Esophagus squamous epithelium (tissue), 5 donors: ENCODE measurements around the gene ZCCHC17. TPM values are rescaled to one million over a fixed set of nuclear protein-coding genes. Genes with fewer than 3 reads are reported as not detected.

ENCODE experiments used
- DNase-seq: peaks from one replicate; lab custom pipeline; 2025; lab: John Stamatoyannopoulos, UW
- H3K27ac ChIP-seq, 4 donors: fragments of 200-600 bp; sonication (generic); one replicate each; pipeline ENCODE4 v1.5.1; 2016 to 2019; ENCODE audit warnings: mild to moderate bottlenecking in 1 of 4
- H3K27me3 ChIP-seq, 4 donors: fragments of 200-600 bp; sonication (generic); 1 replicate in 3 of 4; 2 replicates in 1 of 4; pipeline versions ENCODE4 v1.5.1 to v1.6.0; 2017 to 2021; ENCODE audit warnings: antibody characterized with exemption in 1 of 4
- H3K36me3 ChIP-seq, 3 donors: fragments of 200-600 bp; sonication (generic); one replicate each; pipeline ENCODE4 v1.5.1; 2016 to 2019
- H3K4me1 ChIP-seq, 3 donors: fragments of 200-600 bp; sonication (generic); one replicate each; pipeline ENCODE4 v1.5.1; 2017 to 2019
- H3K4me3 ChIP-seq, 4 donors: fragments of 200-600 bp; sonication (generic); 1 replicate in 3 of 4; 2 replicates in 1 of 4; pipeline ENCODE4 v1.5.1; 2016 to 2019; ENCODE audit warnings: mild to moderate bottlenecking in 2 of 4, moderate library complexity in 1 of 4
- H3K9me3 ChIP-seq, 3 donors: fragments of 200-600 bp; sonication (generic); one replicate each; pipeline ENCODE4 v1.5.1; 2016 to 2019
- CTCF ChIP-seq, 6 experiments: fragments of 450-650 bp in 4 of 6; fragments of 200-600 bp in 2 of 6; sonication (generic) in 2 of 6; IDR thresholded peaks; one replicate each; pipeline ENCODE4 v1.5.1; 2016 to 2019; ENCODE audit warnings: antibody characterized with exemption in 6 of 6, mild to moderate bottlenecking in 4 of 6, moderate library complexity in 4 of 6
- POLR2A ChIP-seq, 4 donors: fragments of 450-650 bp; IDR thresholded peaks; one replicate each; pipeline ENCODE4 v1.6.1; 2017; ENCODE audit warnings: antibody characterized with exemption in 4 of 4, mild to moderate bottlenecking in 4 of 4, moderate library complexity in 3 of 4
- WGBS, 2 donors: methylation state at CpG; one replicate each; pipeline ENCODE4 v1.1.5; 2018; 5-methylcytosine and 5-hydroxymethylcytosine counted together
- intact Hi-C: fragments of 100-400 bp; cut with DNase I; formaldehyde crosslinking; loops from one replicate; pipeline ENCODE4 v1.15.0; 2022
- total RNA-seq, 4 donors: library from RNA; depleted of rRNA; stranded (reverse); fragments of >200 nt; gene quantifications; one replicate each; pipeline ENCODE4 v1.1.0, GENCODE V29; 2016
- donor health status: DM: yes; HTN: yes; CAD: no.

Gene ZCCHC17
- total RNA-seq, 4 donors from 2014 or later = 11.5 to 22.5 (median 18.6) TPM

- H3K4me1 ChIP-seq = no peaks in the 10 kb centered on the region
- no peaks in the 10 kb centered on the region for H3K9me3 ChIP-seq
- TF ChIP-seq POLR2A (IDR thresholded peaks at IDR 0.05) (no peak), CTCF (IDR thresholded peaks at IDR 0.05) (no peak)
- no peaks in the 10 kb centered on the region for H3K27me3 ChIP-seq
- 67 to 100% methylated on average over 1 of the region's 1 CpG for WGBS, 2 donors
- intact Hi-C loops = no loop called here
- H3K4me3 ChIP-seq = no peak overlapping the region
- peaks cover 2 to 87% (median 7%) of the 10 kb centered on the region in 3 donors for H3K36me3 ChIP-seq
- no peak overlapping the region for H3K27ac ChIP-seq
- no peak for DNase-seq
These were observed 51.6 kb downstream of the ZCCHC17 start for GRCh38 chr1:31348449-31348848.

GRCh38 chr1:31354283-31354682 lies 57.5 kb downstream of the ZCCHC17 start:
- TF ChIP-seq POLR2A (IDR thresholded peaks at IDR 0.05) = no peak
- TF ChIP-seq CTCF (IDR thresholded peaks at IDR 0.05) = no peak
- peaks cover 0 to 73% (median 2%) of the 10 kb centered on the region in 3 donors for H3K36me3 ChIP-seq
- intact Hi-C loops = no loop called here
- no peak overlapping the region for H3K27ac ChIP-seq
- whole genome bisulfite sequencing, 2 donors = 65 to 73% methylated on average over 3 of the region's 3 CpGs
- H3K27me3 ChIP-seq = no peaks in the 10 kb centered on the region
- H3K4me3 ChIP-seq = no peak overlapping the region
- no peaks in the 10 kb centered on the region for H3K4me1 ChIP-seq
- H3K9me3 ChIP-seq = no peaks in the 10 kb centered on the region
- DNase-seq = no peak

GRCh38 chr1:31356427-31356826 lies 59.6 kb downstream of the ZCCHC17 start:
- no peaks in the 10 kb centered on the region for H3K9me3 ChIP-seq
- H3K27me3 ChIP-seq = no peaks in the 10 kb centered on the region
- peaks cover 0 to 72% (median 5%) of the 10 kb centered on the region in 3 donors for H3K36me3 ChIP-seq
- TF ChIP-seq CTCF (IDR thresholded peaks at IDR 0.05) (no peak), POLR2A (IDR thresholded peaks at IDR 0.05) (no peak)
- intact Hi-C loops = no loop called here
- no peak overlapping the region for H3K27ac ChIP-seq
- 91 to 100% methylated on average over 2 of the region's 2 CpGs for WGBS, 2 donors
- no peak overlapping the region for H3K4me3 ChIP-seq
- H3K4me1 ChIP-seq = no peaks in the 10 kb centered on the region
- no peak for DNase-seq

GRCh38 chr1:31361607-31362006 lies 64.8 kb downstream of the ZCCHC17 start:
- 90 to 96% methylated on average over 6 of the region's 6 CpGs for WGBS, 2 donors
- H3K27ac ChIP-seq = no peak overlapping the region
- H3K9me3 ChIP-seq = no peaks in the 10 kb centered on the region
- H3K27me3 ChIP-seq = no peaks in the 10 kb centered on the region
- H3K4me3 ChIP-seq = no peak overlapping the region
- H3K4me1 ChIP-seq = no peaks in the 10 kb centered on the region
- no peak for DNase-seq
- TF ChIP-seq POLR2A (IDR thresholded peaks at IDR 0.05) (no peak), CTCF (IDR thresholded peaks at IDR 0.05) (no peak)
- peaks cover 0 to 86% (median 12%) of the 10 kb centered on the region in 3 donors for H3K36me3 ChIP-seq
- intact Hi-C loops = no loop called here

GRCh38 chr1:31362032-31362431 lies 65.2 kb downstream of the ZCCHC17 start:
- 75 to 91% methylated on average over 1 to 3 of the region's 3 CpGs for WGBS, 2 donors
- intact Hi-C loops = no loop called here

More at GRCh38 chr1:31362032-31362431, 65.2 kb downstream of the ZCCHC17 start:
- peaks cover 0 to 86% (median 12%) of the 10 kb centered on the region in 3 donors for H3K36me3 ChIP-seq
- no peak for DNase-seq
- no peak overlapping the region for H3K27ac ChIP-seq
- no peaks in the 10 kb centered on the region for H3K4me1 ChIP-seq
- no peak overlapping the region for H3K4me3 ChIP-seq
- TF ChIP-seq POLR2A (IDR thresholded peaks at IDR 0.05) = no peak
- TF ChIP-seq CTCF (IDR thresholded peaks at IDR 0.05) = no peak
- H3K27me3 ChIP-seq = no peaks in the 10 kb centered on the region
- no peaks in the 10 kb centered on the region for H3K9me3 ChIP-seq
